Prostate gland (tissue), 2 donors: Measurements from ENCODE around the gene TMEM158. TPM values are rescaled to one million over a fixed set of nuclear protein-coding genes. Genes with fewer than 3 reads are reported as not detected.

Source experiments
- DNase-seq: peaks from one replicate; pipeline ENCODE4 v3.0.0-alpha.2; 2019; ENCODE audit warnings: low spot score
- H3K27ac ChIP-seq, 2 donors: fragments of 200-600 bp; sonication (generic); 2 replicates each; pipeline ENCODE4 v1.5.1; 2017 to 2019
- H3K27me3 ChIP-seq: fragments of 200-600 bp; sonication (generic); replicated peaks from 2 replicates; pipeline ENCODE4 v1.5.1; 2019; ENCODE audit not compliant: insufficient read depth
- H3K36me3 ChIP-seq, 2 donors: fragments of 200-600 bp; sonication (generic); 1 replicate in 1 of 2; 2 replicates in 1 of 2; pipeline versions ENCODE4 v1.5.1 to v1.8.1; 2017 to 2019
- H3K4me1 ChIP-seq: fragments of 200-600 bp; sonication (generic); replicated peaks from 2 replicates; pipeline ENCODE4 v1.5.1; 2019
- H3K4me3 ChIP-seq, 2 donors: fragments of 200-600 bp; sonication (generic); 2 replicates each; pipeline ENCODE4 v1.5.1; 2017 to 2019
- H3K9me3 ChIP-seq: fragments of 200-600 bp; sonication (generic); 2 replicates; pipeline ENCODE4 v1.5.1; 2017
- CTCF ChIP-seq, 4 experiments: fragments of 200-600 bp in 2 of 4; fragments of 450-650 bp in 2 of 4; sonication (generic) in 2 of 4; IDR thresholded peaks; 1 replicate in 3 of 4; 2 replicates in 1 of 4; pipeline ENCODE4 v1.5.1; 2016 to 2019; ENCODE audit warnings: antibody characterized with exemption in 4 of 4, mild to moderate bottlenecking in 2 of 4, moderate library complexity in 2 of 4
- POLR2A ChIP-seq: fragments of 450-650 bp; IDR thresholded peaks from one replicate; pipeline ENCODE4 v1.6.1; 2016; ENCODE audit warnings: antibody characterized with exemption, mild to moderate bottlenecking
- POLR2AphosphoS5 ChIP-seq: sonication (generic); formaldehyde crosslinking; IDR thresholded peaks from one replicate; pipeline ENCODE4 v1.6.1; 2017; ENCODE audit warnings: antibody characterized with exemption
- WGBS: methylation state at CpG from one replicate; pipeline ENCODE4 v1.1.5; 2018; 5-methylcytosine and 5-hydroxymethylcytosine counted together
- intact Hi-C: fragments of 100-400 bp; cut with DNase I; formaldehyde crosslinking; loops from one replicate; pipeline ENCODE4 v1.14.2; 2022
- total RNA-seq, 2 donors: library from RNA; depleted of rRNA; stranded (reverse); fragments of >200 nt; gene quantifications; one replicate each; pipeline ENCODE4 v1.1.0, GENCODE V29; 2016

The TMEM158 gene
- total RNA-seq, 2 donors from 2014 or later: 3.6 to 20.8 TPM

- no peak for DNase-seq
- Histone ChIP-seq H3K9me3 (no peaks in the 10 kb centered on the region), H3K27me3 (no peaks in the 10 kb centered on the region), H3K4me1 (no peaks in the 10 kb centered on the region), H3K36me3 (no peaks in the 10 kb centered on the region), H3K4me3 (no peak overlapping the region), H3K27ac (peak overlapping the region in 1 of 2 donors; percentile 53)
- intact Hi-C loops: no loop called here
- TF ChIP-seq CTCF (IDR thresholded peaks at IDR 0.05) (no peak), POLR2A (no peak), POLR2AphosphoS5 (no peak)
- 80% methylated on average over 7 of the region's 7 CpGs for WGBS
Observed at GRCh38 chr3:45183872-45184262, 42.2 kb downstream of the TMEM158 start.

GRCh38 chr3:45182915-45183871, 42.9 kb downstream of the TMEM158 start:
- peak; percentile 72 for DNase-seq
- Histone ChIP-seq H3K27ac (peak overlapping the region in 1 of 2 donors; percentile 53), H3K9me3 (no peaks in the 10 kb centered on the region), H3K4me3 (no peak overlapping the region), H3K4me1 (peaks cover 4% of the 10 kb centered on the region), H3K36me3 (no peaks in the 10 kb centered on the region), H3K27me3 (no peaks in the 10 kb centered on the region)
- intact Hi-C loops: no loop called here
- peak; percentile 69 for TF ChIP-seq POLR2AphosphoS5
- peak in 1 of 4 experiments; percentile 4 for TF ChIP-seq CTCF (IDR thresholded peaks at IDR 0.05)
- TF ChIP-seq POLR2A: no peak
- WGBS: 26% methylated on average over 7 of the region's 7 CpGs

- H3K36me3 ChIP-seq: no peaks in the 10 kb centered on the region
- H3K4me1 ChIP-seq: peaks cover 8% of the 10 kb centered on the region
- TF ChIP-seq POLR2AphosphoS5: no peak
- TF ChIP-seq CTCF (IDR thresholded peaks at IDR 0.05): no peak
- no peak for TF ChIP-seq POLR2A
- H3K9me3 ChIP-seq: no peaks in the 10 kb centered on the region
- no peaks in the 10 kb centered on the region for H3K27me3 ChIP-seq
- WGBS: 83% methylated on average over 5 of the region's 5 CpGs
- DNase-seq: no peak
- intact Hi-C loops: no loop called here
- no peak overlapping the region for H3K4me3 ChIP-seq
- H3K27ac ChIP-seq: no peak overlapping the region
Observed at GRCh38 chr3:45181496-45181895, 44.6 kb downstream of the TMEM158 start.

GRCh38 chr3:45180899-45181298, 45.2 kb downstream of the TMEM158 start:
- DNase-seq: no peak
- 75% methylated on average over 7 of the region's 7 CpGs for WGBS
- no peak overlapping the region for H3K27ac ChIP-seq
- H3K4me1 ChIP-seq: peaks cover 8% of the 10 kb centered on the region
- no peaks in the 10 kb centered on the region for H3K9me3 ChIP-seq
- intact Hi-C loops: no loop called here
- no peaks in the 10 kb centered on the region for H3K27me3 ChIP-seq
- no peak overlapping the region for H3K4me3 ChIP-seq
- no peaks in the 10 kb centered on the region for H3K36me3 ChIP-seq
- no peak for TF ChIP-seq CTCF (IDR thresholded peaks at IDR 0.05)

GRCh38 chr3:45180051-45180450, 46.0 kb downstream of the TMEM158 start:
- no peak for TF ChIP-seq POLR2AphosphoS5
- Histone ChIP-seq H3K27me3 (no peaks in the 10 kb centered on the region), H3K27ac (no peak overlapping the region), H3K4me1 (peaks cover 8% of the 10 kb centered on the region), H3K9me3 (no peaks in the 10 kb centered on the region), H3K4me3 (no peak overlapping the region), H3K36me3 (no peaks in the 10 kb centered on the region)
- 73% methylated on average over 6 of the region's 6 CpGs for WGBS
- intact Hi-C loops: no loop called here
- DNase-seq: no peak
